Measurements from ENCODE around the gene FLNC.
A peak's percentile ranks its signal among the peaks of the same experiment; 100 is the strongest.

Gene FLNC

DNA sequence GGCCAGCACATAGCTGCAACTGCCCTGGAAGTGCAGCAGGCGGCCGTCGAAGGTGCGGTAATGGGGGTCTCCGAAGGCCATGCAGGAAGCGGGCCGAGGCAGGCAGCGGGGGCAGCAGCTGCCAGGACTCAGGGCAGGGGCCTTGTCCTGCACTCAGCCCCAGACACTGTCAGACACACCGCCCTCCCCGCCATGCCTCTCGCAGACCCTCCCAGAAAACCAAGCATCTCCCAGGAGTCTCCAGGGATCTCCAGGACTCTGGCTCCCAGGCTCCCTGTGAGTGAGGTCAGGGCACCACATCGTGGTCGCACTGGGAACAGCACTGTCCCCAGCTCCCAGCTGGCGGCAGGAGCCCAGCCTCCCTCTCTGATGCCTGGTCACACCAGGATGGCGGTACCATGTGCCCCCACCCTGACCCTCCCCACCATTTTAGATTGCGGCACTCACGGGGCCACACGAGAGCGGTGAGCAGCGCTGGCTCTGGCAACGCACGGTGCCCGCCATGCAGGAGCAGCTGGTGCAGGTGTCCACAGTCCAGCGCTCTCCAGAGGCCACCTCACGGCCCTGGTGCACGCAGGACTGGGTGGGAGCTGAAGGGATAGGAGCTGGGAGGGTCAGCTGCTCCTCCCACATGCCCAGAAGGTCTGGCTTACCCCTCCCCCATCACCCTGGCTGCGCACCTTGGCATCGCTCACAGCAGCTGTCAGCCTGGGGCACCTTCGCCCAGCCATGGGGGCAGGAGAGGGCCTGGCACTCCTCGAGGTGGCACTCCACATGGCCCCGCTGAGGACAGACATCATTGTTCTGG is 49.9 kb downstream of the FLNC start:
- DNase-seq (ENCODE audit: low spot score): peak; percentile 45

DNA sequence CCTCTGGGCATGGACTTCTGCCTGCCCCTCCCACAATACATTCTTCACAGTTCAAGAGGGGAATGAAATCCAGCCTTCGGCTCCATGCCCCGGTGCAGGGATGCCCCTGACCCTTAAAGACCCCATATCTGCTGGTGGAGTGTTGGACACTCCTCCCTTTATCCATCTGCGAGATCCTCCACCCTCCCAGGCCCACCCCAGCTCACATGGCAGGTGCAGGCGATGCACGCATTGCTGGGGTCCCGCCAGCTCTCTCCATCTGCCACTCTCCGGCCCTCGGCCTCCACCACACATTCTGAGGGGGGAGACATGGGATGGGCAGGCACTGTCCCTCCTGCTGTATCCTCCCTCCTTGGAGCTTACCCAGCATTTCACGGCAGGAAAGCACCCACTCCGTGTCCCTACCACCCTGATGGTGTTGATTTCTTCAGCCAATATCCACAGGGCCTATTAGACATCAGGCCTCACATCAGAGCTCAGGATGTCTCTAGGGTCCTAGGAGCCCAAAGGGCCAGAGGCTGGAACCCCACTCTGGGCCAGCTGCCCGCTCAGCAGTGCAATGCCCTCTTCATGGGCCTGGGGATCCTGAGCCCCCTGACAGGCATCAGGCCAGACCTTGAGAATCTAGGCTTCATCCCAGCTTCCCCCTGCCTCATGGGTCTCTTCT is 50.7 kb downstream of the FLNC start:
- no peak for DNase-seq (ENCODE audit: low spot score)

DNA sequence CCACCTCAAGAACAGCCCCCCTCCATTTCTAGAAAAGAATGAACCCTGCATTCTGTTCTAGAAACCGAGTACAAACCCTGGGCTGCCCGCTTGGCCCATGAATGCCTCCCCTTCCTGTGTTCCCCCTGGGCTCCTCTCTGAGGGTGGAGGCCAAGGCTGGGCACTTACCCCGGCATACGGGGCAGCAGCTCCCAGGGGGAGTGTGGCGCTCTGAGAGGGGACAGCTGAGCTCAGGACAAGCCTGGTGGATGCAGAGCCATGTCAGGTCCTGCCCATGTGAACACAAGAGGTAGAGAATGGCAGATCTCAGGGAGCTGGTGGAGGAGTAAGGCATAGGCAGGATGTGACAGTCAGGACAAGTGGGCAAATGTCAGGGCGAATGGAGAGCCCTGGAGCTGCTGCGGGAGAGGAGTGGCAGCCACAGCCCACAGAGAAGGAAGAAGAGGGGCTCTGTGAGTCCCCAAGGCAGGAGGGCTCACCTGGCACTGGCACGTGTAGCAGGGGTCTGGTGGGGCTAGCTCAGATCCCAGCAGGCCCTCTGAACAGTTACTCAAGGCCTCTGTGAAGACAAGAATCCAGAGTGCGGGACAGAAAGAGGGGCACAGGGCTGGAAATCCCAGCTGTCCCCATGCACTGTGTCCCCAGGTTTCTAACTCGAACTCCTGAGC is 51.4 kb downstream of the FLNC start:
- no peak for DNase-seq (ENCODE audit: low spot score)

DNA sequence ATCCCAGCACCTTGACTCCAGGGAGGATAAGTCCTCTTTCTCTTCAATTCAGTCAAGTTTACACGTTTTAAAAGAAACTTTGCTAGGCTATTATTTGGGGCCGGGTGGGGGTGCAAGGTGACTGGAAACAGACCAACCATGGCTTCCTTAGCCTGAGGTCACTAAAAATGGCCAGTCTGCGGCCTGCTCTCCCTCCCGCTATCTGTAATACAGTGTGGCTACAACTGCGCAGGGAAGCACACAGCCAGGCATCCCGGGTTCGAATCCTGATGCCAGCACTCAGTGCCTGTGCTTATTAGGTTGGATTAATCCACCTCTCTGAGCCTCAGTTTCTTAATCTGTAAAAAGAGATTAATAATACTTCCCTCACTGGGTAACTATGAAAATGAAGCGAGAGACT is 51.9 kb downstream of the FLNC start:
- DNase-seq (ENCODE audit: low spot score): no peak

DNA sequence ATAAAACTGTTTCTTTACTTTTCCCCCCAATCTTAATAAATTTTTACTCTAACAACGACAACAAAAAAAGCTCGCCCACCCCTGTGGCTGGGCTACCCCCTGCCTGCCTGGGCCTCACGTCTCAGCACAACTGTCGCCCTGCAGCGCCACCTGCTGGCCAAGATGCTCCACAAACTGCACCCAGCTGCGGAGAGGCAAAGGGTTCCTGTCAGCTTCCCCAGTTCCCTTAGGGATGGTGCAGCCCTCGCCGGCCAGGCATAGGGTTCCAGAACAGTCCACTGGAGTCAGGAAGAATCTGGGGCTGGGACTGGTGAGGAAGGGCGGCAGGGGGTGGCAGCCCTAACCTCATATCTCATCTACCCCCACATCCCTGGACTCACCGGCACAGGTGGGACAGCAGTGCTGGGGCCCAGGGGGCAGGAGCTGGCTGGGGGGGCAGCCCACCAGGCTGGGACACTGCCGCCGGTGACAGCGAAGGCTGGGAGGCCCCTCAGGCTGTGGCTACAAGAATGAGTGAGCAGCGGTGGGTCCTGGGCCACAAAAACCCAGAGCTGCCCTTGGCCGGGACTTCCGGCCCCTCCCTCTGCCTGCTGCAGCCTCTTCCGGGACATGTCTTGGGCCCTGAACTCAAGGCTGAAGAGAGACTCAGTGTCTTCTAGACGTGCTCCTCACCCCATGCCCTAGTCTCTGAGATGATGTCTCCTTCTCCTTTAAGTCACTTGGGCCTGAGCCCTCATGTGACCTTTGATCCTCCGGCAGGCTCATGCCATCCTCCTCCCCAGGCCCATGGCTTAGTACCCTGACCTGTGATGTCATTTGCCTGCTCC is 53.6 kb downstream of the FLNC start:
- DNase-seq (ENCODE audit: low spot score): peak; percentile 80

DNA sequence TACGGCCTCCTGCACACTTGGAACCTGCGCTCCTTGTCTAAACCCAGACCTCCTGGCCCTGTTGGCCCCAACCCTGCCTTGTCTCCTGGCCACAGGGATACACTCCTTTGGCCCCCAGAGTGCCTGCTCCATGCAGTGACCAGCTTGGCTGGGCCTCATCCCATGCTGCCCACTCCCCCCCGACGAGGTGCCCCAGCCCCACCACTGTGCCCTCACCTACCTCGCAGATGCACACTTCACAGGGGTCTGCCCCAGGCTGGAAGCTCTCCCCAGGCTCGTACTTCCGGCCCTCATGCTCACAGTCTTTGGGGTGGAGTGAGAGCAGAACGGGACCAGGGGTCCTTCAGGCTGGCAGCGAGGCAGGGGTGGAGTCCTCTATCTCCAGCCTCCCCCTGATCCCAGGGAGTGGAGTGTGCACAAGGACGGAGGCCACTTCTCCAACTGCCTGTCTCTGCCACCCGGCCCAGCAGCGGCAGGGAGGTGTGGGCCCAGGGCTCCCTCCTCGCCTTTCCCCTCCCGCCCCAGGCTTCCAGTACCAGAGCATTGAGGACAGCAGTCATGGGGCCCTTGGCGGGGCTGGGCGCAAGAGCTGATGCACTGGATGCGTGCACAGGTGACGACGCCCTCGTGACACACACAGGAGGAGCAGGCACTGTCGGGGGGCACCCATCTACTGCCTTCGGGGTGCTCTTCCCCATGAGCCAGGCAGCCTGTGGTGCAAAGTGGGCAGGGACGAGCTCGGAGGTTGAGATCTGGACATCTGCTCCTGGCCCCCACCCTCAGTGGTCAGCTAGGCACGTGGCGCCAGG is 54.6 kb downstream of the FLNC start:
- no peak for DNase-seq (ENCODE audit: low spot score)

DNA sequence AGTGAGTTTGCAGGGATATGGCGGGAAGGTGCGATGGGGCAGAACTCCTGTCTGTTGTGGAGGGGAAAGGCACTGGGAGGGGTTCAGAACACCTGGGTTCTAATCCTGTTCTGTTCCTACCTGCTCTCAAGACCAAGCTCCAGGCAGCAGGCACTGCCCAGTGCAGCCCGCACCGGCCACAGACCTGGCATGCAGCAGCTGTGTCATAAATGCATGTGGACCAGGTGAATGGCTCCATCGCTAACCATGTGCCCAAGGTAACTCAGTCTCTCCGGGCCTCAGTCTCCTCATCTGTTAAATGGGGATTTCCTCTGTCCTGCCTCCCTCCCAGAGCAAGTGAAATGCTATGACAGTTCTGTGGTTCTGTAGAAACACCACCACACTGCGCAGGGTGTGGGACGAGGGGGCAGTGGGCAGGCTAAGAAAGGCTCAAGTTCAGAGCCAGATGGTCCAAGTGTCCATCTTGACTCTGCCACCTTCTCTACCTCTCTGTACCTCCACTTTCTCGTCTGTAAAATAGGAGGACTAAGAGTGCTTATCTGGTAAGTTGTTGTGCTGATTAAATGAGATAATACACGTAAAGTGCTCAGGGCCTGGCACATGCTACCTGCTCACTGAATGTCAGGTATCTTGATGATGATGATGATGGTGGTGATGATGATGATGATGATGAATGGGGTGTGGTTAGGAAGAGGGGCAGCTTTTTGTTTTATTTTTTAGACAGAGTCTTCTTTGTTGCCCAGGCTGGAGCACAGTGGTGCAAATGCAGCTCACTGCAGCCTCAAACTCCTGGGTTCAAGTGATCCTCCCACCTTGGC is 55.4 kb downstream of the FLNC start:
- DNase-seq (ENCODE audit: low spot score): no peak

DNA sequence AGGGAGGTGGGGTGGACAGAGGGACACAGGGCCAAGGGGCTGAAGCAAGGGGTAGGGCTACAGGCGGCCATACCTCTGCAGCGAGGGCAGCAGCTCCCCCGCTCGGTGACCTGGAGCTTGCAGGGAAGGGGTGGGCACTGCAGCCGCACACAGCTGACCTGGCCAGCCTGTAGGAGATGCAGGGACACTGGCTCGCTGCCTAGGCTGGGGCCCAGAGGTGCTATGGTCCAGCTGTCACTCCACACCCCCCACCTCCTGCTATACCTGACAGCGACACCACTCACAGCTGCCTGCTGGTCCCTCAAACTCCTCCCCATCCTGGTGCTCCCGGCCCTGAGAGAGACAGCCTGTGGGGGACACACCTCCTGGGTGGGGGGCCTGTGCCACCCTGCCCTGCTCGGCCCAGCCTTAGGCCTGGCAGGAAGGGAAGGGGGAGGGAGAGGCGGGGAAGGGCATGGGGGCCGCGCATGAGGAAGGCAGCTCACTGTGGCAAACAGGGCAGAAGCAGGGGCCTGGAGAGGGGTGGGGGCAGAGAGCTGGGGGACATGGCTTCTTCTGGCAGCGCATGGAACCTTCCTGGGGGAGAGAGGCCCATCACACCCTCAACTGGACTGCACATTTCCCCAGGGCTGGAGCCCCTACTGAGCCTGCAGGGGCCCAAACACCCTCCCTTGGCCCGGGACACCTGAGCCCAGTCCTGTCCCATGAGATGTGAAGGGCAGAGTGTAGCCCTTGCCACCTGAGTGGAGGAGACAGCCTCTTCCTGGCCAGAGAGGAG is 56.4 kb downstream of the FLNC start:
- DNase-seq (ENCODE audit: low spot score): no peak

DNA sequence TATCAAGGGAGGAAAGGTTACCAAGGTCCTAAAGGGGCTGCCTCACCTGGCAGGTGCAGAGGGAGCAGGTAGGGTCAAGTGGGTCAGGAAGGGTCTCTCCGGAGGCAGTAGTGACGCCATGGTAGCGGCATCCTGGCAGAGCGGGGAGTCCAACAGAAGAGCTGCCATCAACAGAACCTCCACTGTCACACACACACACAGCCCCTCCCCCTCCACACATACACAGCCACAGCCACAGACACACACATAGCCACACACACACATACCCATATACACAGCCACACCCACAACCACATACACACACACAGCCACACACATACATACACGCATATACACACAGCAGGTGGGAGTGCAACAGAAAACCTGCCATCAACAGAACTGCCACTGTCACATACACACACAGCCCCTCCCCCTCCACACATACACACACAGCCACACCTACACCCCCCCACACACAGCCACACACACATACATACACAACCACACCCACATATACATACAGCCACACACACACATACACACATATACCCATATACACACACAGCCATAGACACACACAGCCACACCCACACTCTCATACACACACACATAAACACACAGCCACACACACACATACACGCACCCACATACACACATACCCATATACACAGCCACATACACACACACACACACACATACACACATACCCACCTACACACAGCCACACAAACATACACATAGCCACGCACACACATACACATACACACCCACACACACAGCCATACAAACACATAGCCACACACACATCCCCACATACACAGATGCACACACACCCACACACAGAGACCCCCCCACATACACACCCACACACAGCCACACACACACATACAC is 57.2 kb downstream of the FLNC start:
- DNase-seq (ENCODE audit: low spot score): no peak

DNA sequence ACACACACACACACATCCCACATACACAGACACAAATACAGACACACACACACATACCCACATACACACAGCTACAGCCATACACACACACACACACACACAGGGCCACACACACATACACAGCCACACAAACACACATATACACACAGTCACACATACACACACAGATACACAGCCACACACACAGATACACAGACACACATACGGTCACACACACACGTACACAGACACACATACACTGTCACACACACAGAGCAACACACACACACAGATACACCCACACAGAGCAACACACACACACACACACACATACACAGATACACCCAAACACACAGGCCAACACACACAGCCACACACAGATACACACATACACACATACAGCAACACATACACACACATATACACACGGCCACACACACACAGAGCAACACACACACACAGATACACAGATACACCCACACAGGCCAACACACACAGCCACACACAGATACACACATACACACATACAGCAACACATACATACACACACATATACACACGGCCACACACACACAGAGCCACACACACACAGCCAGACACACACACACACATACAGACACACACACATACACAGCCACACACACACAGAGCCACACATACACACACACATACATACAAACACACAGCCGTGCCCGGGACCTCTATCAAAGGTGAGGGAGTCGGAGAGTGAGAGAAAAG is 58.0 kb downstream of the FLNC start:
- DNase-seq (ENCODE audit: low spot score): no peak

DNA sequence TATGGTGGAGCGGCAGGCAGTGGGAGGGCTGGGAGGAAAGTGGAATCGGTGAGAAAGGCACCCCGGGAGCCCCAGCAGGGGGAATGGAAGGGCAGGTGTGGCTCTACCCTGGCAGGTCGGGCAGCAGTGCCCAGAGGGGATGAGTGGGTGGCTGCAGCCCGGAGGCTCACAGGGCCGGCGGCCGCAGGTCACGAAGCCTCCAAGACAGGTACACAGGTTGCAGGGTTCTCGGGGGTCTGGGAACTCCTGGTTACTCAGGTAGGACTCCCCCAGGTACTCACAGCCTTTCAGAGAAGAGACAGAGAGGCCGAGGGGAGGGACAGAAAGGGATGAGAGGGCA is 58.5 kb downstream of the FLNC start:
- DNase-seq (ENCODE audit: low spot score): no peak

DNA sequence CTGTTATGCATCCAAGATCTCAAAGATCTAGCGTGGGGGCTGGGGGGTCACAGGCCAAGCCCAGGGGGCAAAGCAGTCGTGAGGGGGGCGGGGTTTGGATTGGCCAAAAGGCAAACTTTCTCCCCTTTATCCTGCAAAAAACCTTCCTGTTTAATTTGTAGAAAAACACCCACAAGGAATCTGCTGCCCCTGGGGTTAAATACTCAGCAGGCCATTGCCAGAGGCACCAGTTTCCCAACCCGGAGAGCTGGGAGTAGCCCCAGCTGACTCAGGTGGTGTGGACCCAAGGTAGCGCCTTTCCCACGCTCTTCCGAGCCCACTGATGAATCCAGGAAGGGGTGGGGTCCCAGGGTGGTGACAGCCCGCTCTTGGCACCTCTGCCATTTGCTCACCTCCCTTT is 58.9 kb downstream of the FLNC start:
- no peak for DNase-seq (ENCODE audit: low spot score)

DNA sequence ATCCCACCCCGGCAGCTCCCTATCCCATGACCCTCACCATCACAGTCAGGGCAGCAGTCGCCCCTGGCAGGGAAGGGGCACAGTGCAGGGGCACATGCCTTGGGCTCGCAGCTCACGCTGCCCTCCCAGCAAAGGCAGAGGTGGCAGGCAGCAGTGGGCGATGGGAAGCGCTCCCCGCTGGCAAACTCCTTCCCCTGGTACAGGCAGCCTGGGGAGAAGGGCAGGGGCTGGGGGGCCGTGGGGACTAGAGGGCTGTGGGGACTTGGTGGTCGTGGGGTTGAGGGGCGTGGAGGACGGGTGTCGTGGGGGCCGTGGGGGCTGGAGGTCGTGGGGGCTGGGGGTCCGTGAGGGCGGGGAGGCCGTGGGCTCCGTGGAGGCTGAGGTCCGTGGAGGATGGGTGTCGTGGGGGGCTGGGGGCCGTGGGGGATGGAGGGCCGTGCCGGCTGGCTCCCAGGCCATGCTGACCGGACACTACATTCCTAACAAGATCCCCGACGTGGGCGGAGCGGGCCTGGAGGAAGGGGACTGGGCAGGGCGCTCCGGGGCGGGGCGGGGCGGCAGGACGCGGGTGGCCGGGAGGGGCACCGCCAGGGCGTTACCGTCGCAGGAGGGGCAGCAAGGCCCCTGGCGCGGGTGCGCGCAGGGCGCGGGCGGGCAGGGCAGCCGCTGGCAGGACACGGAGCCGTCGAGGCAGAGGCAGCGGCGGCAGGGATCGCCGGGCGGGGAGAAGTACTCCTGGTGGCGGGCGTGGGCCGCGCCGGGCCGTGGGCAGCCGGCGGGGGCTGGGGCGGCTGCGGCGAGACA is 60.3 kb downstream of the FLNC start:
- peak; percentile 62 for DNase-seq (ENCODE audit: low spot score)

DNA sequence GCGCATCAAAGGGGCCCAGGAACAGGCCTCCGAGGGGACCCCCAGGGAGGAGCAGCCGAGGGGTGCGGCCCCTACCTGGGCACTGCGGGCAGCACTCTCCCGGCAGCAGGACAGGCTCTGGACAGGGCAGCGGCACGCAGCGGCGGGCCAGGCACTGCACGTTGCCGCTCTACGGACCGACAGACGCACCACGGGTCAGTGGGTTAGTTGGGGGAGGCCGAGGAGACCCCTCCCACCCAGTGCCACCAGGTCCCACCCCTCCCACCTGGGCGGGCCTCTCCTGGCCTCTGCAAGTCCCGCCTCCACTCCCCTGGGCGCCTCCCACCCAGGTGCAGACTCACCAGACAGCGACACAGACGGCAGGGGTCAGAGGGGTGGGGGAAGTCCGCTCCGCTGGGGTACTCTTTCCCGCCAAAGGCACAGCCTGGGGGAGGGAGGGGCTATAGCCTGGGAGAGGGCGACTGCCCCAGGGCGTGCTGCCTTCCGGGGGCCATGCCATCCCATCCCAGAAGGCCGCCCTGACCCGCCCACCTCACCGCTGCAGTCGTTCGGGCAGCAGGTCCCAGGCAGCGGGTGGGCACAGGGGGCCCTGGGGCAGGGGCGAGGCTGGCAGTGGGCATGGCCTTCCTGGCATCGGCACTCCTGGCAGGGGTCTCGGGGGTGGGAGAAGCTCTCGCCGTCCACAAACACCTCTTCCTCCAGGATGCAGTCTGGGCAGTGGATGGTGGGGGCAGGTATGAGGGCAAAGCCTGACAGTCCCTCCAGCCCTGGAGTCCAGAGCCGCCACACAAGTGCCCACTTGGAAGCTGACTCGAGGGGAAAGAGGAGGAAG is 61.1 kb downstream of the FLNC start:
- no peak for DNase-seq (ENCODE audit: low spot score)

DNA sequence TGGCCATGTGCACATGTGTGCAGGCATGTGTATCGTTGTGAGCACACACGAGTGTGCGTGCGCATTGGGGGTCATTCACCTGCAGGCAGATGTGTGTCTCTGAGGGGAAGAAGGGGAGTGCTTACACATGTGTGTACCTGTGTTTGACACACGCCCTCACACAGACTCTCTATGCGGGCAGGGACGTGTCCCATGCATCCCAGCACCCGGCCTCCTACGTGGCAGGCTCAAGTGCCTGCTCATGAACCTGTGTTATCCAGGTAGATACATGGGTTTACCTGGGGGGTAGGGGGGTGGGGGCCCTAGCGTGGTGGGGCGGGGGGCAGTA is 61.7 kb downstream of the FLNC start:
- DNase-seq (ENCODE audit: low spot score): no peak

DNA sequence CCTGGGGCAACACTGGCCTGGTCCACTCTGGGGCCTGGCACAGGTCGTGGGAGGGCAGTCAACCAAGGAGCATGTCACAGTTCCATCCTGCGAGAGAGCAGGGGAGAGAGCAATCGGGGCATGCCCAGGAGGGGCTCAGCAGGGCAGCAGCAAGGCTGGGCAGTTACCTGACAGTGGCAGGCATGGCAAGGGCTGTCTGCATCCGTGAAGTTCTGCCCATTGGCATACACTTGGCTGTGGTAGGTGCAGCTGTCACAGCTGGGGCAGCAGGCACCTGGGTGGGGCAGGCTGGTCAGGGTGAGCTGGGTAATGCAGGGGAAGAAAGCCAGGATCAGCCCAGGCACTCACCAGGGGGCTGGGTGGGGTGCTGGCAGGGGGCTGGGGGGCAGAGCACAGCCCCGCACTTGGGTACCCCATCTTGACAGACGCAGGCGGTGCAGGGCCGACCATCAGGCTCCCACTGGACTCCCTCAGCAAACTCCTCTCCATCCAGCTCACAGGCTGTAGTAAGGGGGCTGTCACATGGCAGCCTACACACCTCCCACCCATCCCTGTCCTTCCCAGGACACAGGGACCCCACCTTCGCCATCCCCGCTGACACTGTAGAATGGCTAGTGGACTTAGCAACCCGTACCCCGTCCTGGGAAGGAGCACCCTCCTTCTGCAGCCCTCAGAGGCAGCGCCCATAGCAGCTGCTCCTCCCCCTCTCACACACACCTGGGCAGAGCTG is 62.5 kb downstream of the FLNC start:
- no peak for DNase-seq (ENCODE audit: low spot score)

Measured in LoVo (cell line).